Kidney epithelial cell (primary cell): Measurements from ENCODE around the gene MRPS12. TPM values are rescaled to one million over a fixed set of nuclear protein-coding genes. Genes with fewer than 3 reads are reported as not detected.

Experiments
- DNase-seq: peaks from one replicate; pipeline ENCODE4 v3.0.0-alpha.2; 2010; ENCODE audit warnings: low read depth
- H3K27me3 ChIP-seq: 2 replicates; pipeline ENCODE4 v1.6.0; 2011; ENCODE audit warnings: low read length; ENCODE audit not compliant: control insufficient read depth, insufficient read depth
- H3K36me3 ChIP-seq: 2 replicates; pipeline ENCODE4 v1.5.1; 2011; ENCODE audit warnings: low read length; ENCODE audit not compliant: control insufficient read depth, insufficient read depth
- H3K4me3 ChIP-seq: 2 replicates; pipeline ENCODE4 v1.5.1; 2011; ENCODE audit warnings: low read depth, mild to moderate bottlenecking, control low read depth, low read length
- CTCF ChIP-seq: IDR thresholded peaks from 2 replicates; pipeline ENCODE4 v1.5.1; 2011; ENCODE audit warnings: mild to moderate bottlenecking, moderate library complexity, low read length, control low read depth, inconsistent platforms; ENCODE audit not compliant: insufficient read depth, poor library complexity, severe bottlenecking
- total RNA-seq: library from RNA; depleted of rRNA; stranded (reverse); fragments of >200 nt; gene quantifications from 2 replicates; pipeline ENCODE4 v1.2.3, GENCODE V29; 2015

MRPS12 gene
- total RNA-seq, 1 donor from 2014 or later: 53.8 TPM

- H3K27me3 ChIP-seq: no peaks in the 10 kb centered on the region
- no peak for TF ChIP-seq CTCF
- no peak for DNase-seq
- H3K4me3 ChIP-seq: no peak overlapping the region
- H3K36me3 ChIP-seq: no peaks in the 10 kb centered on the region
Observed at GRCh38 chr19:38970664-38971532, 40.2 kb downstream of the MRPS12 start.

GRCh38 chr19:38971672-38972071, 40.9 kb downstream of the MRPS12 start:
- Histone ChIP-seq H3K27me3 (no peaks in the 10 kb centered on the region), H3K4me3 (no peak overlapping the region), H3K36me3 (no peaks in the 10 kb centered on the region)
- no peak for TF ChIP-seq CTCF
- no peak for DNase-seq

- no peak for DNase-seq
- no peaks in the 10 kb centered on the region for H3K36me3 ChIP-seq
- H3K27me3 ChIP-seq: no peaks in the 10 kb centered on the region
- TF ChIP-seq CTCF: no peak
- peak overlapping the region; percentile 67 for H3K4me3 ChIP-seq
Observed at GRCh38 chr19:38974624-38975213, 44.0 kb downstream of the MRPS12 start.

- no peaks in the 10 kb centered on the region for H3K36me3 ChIP-seq
- DNase-seq: no peak
- TF ChIP-seq CTCF: no peak
- H3K27me3 ChIP-seq: no peaks in the 10 kb centered on the region
- peak within 1 kb of the TSS; percentile 67 for H3K4me3 ChIP-seq
Observed at GRCh38 chr19:38975214-38975860, 44.6 kb downstream of the MRPS12 start, which contains the start of gene FBXO17. TSS of gene FBXO17 (minus strand) at chr19:38975742. CDS start at chr19:38950319, 25,423 bp downstream.

- H3K4me3 ChIP-seq: peak overlapping the region; percentile 67
- no peaks in the 10 kb centered on the region for H3K27me3 ChIP-seq
- TF ChIP-seq CTCF: no peak
- DNase-seq: no peak
- H3K36me3 ChIP-seq: no peaks in the 10 kb centered on the region
Observed at GRCh38 chr19:38975861-38976271, 45.1 kb downstream of the MRPS12 start.
